GM23248 (cell line): ENCODE data around the gene AP5B1.

ENCODE experiments used
- EZH2 ChIP-seq: fragments of 200-600 bp; sonication (generic); IDR thresholded peaks from 2 replicates; pipeline ENCODE4 v1.6.1; 2018; ENCODE audit warnings: antibody characterized with exemption, mild to moderate bottlenecking; ENCODE audit not compliant: insufficient read depth, poor library complexity, severe bottlenecking
- EZH2phosphoT487 ChIP-seq: fragments of 200-600 bp; sonication (generic); IDR thresholded peaks from 2 replicates; pipeline ENCODE4 v1.6.1; 2018; ENCODE audit warnings: antibody characterized with exemption, moderate library complexity, mild to moderate bottlenecking, low read depth; ENCODE audit not compliant: insufficient read depth

GRCh38 chr11:65794570-65795510 lies 14.1 kb upstream of the AP5B1 start:
- TF ChIP-seq EZH2: no peak
- no peak for TF ChIP-seq EZH2phosphoT487
